Measurements from ENCODE around the gene ALG5.

GRCh38 chr13:36914648-36915047 is 84.5 kb downstream of the ALG5 start:
- TF ChIP-seq POLR2A (IDR thresholded peaks at IDR 0.05) (no peak), EP300 (IDR thresholded peaks at IDR 0.05; ENCODE audit: low read depth) (no peak)

All from transverse colon (tissue), 1 donor.